C4-2B (cell line): Measurements from ENCODE around the gene NCOA7.
"Not testable (repeated sequence)": the region's sequence is repeated elsewhere in the genome, so short reads cannot be mapped to it uniquely, and the experiment has no call there.

Experiments
- H3K27ac ChIP-seq: fragments of 450-650 bp; 2 replicates; pipeline ENCODE4 v1.5.1; 2017
- ZFX ChIP-seq: fragments of 450-650 bp; IDR thresholded peaks from 2 replicates; pipeline ENCODE4 v1.6.1; 2017
- TF ChIP-seq, protein P1 (sequence below): fragments of 450-650 bp; conservative IDR thresholded peaks from 2 replicates; pipeline ENCODE4 v1.5.1; 2017; ENCODE audit warnings: mild to moderate bottlenecking

NCOA7 gene

DNA sequence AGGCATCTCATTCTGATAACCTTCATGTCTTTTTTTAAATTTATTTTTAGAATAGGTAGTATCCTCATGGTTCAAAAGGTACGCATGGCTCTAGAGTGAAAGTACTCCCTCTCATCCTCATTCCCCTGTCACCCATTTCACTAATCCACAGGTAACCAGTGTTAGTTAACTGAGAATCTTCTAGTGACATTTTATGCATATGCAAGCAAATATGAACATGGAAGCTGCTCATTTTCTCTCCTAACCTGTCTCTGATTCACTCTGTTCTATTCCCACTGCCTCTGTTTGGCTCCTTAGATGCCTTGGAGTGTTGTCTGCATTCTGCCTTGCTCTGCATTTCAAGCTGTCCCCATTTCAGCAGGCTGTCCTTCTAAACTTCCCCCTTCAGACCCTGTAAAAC, 4.5 kb downstream of the NCOA7 start:
- TF ChIP-seq, protein P1, sequence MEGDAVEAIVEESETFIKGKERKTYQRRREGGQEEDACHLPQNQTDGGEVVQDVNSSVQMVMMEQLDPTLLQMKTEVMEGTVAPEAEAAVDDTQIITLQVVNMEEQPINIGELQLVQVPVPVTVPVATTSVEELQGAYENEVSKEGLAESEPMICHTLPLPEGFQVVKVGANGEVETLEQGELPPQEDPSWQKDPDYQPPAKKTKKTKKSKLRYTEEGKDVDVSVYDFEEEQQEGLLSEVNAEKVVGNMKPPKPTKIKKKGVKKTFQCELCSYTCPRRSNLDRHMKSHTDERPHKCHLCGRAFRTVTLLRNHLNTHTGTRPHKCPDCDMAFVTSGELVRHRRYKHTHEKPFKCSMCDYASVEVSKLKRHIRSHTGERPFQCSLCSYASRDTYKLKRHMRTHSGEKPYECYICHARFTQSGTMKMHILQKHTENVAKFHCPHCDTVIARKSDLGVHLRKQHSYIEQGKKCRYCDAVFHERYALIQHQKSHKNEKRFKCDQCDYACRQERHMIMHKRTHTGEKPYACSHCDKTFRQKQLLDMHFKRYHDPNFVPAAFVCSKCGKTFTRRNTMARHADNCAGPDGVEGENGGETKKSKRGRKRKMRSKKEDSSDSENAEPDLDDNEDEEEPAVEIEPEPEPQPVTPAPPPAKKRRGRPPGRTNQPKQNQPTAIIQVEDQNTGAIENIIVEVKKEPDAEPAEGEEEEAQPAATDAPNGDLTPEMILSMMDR = no peak
- no peak for TF ChIP-seq ZFX
- H3K27ac ChIP-seq = no peak overlapping the region

DNA sequence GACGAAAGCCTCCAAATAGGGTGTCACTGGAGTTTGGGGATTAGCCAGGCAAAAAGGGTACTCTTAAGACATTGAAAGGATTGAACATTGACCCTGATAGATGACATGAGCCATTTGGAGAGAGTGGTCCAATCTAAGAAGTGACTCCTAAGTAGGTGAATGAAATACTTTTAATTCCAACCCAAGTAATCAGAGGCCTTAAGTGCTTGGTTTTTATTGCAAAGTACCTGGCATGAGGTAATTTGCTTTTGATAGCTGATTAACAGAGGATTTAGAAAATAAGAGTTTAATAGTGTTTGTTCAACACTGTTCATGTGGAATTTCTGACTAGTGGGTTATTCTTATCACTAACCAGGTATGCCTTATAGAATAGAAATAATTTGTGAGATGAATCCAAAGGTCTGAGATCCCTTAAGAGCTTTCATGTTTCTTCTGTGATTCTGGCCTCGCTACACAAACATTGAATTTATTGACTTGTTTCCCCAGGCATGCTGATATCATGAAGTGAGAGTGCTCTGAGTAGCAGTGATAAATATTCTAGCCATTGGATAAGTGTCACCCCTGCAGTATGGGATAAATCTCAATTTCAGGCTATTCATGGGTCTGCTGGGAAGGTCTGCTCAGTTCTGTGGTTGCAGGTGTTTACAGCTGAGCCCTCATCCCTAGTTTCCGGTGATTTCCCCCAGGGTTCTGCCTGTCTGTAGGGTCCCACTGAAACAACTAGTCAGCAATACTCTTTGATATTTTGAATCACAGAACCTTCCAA, 6.5 kb downstream of the NCOA7 start:
- no peak overlapping the region for H3K27ac ChIP-seq
- TF ChIP-seq ZFX = no peak
- TF ChIP-seq, protein P1 = no peak

DNA sequence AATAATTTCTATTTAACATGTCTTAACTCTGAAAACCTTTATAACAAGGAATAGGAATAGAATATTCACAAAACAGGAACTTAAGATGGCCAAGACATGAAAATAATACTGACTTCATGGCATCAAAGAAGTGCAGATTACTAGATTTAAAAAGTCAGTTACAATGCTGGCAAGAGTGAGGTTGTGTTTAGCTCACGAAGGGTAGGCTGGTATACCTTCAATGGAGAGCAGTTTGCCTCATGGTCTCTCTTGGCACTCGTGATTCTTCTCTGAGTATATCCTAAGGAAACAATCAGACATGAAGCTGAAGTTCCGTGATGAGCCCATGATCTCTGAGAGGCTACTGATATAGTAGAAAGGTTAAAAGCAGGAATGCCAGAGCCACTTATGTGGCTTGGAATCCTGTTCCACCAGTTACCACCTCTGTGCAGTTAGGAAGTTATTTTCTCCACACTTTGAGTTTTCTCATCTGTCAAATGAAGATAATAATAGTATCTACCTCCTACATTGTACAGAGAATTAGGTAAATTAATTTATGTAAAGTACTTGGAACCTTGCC, 7.2 kb downstream of the NCOA7 start:
- TF ChIP-seq, protein P1 = no peak
- TF ChIP-seq ZFX = no peak
- no peak overlapping the region for H3K27ac ChIP-seq

DNA sequence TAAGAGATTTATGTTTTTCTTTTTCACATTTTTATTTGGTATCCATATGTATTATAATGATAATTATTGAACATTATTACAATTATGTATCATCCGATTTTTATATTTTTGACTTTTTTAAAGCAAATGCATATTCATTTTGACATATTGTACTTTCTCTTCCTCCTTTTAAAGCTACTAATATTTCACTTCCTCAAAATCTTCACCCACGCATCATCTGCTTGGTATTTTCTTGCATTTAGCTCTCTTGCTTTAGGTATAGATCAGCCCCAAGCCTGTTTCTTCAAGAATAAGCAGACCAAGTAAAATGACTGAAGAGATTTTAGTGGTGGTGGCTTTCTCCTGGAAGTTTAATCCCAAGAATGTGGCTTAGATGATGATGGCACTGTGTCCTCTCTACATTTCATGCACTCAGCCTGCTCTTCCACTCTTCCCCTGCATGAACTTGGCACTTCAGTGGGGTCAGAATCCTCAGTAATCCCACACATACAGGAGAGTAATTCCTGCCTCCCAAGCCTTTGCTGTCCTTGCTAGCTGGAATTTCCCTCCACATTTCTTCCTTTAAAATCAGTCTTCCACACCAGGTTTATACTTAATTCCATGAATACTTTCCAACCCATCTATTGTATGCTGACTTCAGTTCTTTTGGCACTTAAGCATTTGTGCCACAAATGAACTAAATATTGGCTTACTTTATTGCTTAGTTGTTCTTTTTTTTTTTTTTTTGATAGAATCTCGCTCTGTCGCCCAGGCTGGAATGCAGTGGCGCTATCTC, 8.2 kb downstream of the NCOA7 start:
- TF ChIP-seq, protein P1 = no peak
- no peak for TF ChIP-seq ZFX
- H3K27ac ChIP-seq = no peak overlapping the region

DNA sequence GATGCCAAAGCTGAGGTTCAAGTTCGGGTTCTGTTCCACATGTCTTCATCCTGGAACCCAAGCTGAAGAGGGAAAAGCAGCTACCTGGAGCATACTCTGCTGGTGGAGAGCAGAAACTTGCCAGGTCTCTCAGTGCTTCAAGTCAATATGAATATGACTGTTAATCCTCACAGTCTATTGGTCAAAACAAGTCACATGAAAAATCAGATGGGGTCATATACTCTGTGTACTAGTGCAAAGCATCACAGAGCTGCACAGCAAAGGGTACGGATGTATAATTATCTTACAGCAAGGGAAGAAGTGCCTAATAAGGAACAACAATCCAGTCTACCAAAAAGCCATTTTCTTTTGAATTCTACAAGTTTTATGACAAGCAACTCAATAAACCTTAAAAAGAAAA, 11.6 kb downstream of the NCOA7 start:
- no peak for TF ChIP-seq ZFX
- TF ChIP-seq, protein P1 = no peak
- no peak overlapping the region for H3K27ac ChIP-seq

DNA sequence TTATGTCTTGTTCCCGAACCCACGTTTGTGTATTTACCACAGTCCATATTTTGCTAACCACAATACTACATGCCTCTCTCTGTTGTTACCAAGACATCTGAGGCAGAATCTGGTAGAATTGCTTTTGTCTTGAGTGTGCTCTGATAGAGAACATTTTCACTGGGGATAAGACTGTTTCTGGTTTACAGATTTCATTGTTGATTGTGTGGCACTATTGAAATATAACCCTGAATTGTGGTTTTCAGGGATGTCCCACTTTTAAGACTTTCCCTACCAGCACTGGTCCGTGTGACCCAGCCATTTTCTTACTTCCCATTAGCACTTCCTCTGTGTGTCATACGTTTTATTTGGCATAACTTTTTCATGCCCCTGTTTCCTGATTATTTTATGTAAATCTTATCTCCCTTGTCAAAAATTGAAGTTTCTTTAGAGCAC, 12.2 kb downstream of the NCOA7 start:
- no peak for TF ChIP-seq ZFX
- TF ChIP-seq, protein P1 = no peak

DNA sequence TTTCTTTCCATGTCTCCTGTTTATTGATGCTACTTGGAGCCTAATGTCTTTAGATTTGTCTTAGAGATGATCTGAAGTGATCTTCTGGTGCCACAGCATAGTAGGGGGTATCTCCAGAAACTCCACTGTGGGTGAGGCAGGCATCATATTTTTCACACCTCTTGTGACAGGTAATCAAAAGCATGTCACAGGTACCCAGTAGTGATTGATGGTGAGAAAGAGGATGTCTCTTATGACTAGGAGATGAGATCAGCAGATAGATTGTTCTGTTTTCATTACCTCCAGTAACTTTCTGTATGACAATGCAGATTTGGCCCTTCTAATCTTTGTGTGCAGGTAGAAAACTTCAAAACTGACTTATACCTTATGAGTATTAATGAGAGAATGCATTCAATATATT, 13.5 kb downstream of the NCOA7 start:
- TF ChIP-seq ZFX = no peak
- TF ChIP-seq, protein P1 = no peak
- no peak overlapping the region for H3K27ac ChIP-seq

More for the DNA sequence above, 12.2 kb downstream of the NCOA7 start:
- no peak overlapping the region for H3K27ac ChIP-seq

DNA sequence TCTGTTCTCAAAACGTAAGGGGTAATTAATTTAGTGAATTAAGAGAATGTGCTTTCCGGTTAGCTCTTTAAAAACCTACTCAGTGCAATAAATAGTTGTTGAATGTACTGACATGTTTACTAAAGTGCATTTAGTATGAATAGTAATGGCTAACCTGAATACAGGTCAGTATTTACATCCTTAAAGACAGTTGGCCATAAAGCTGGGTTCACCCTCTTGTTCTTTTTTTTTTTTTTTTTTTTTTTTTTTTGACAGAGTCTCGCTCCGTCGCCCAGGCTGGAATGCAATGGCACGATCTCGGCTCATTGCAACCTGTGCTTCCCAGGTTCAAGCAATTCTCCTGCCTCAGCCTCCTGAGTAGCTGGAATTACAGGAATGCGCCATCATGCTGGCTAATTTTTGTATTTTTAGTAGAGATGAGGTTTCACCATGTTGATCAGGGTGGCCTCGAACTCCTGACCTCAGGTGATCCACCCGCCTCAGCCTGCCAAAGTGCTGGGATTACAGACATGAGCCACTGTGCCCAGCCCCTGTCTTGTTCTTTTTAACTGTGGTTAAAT, 14.2 kb downstream of the NCOA7 start:
- not testable (repeated sequence) for H3K27ac ChIP-seq
